Epithelial cell of esophagus (primary cell): ENCODE results near the gene AMMECR1L.
"Not testable (repeated sequence)": the region's sequence is repeated elsewhere in the genome, so short reads cannot be mapped to it uniquely, and the experiment has no call there.

Experiments used
- DNase-seq: peaks from one replicate; pipeline ENCODE4 v3.0.0; 2010; ENCODE audit warnings: low read depth
- H3K4me3 ChIP-seq: 2 replicates; pipeline ENCODE4 v1.5.1; 2011; ENCODE audit warnings: mild to moderate bottlenecking, low read length, control low read depth
- CTCF ChIP-seq: IDR thresholded peaks from 2 replicates; pipeline ENCODE4 v1.5.1; 2011; ENCODE audit warnings: low read depth, mild to moderate bottlenecking, low read length, control low read depth, inconsistent platforms; ENCODE audit not compliant: insufficient read depth; ENCODE audit errors: missing control alignments

The AMMECR1L gene

GRCh38 chr2:127911737-127912136, 26.0 kb upstream of the AMMECR1L start:
- H3K4me3 ChIP-seq = no peak overlapping the region
- no peak for TF ChIP-seq CTCF
- no peak for DNase-seq

GRCh38 chr2:127910415-127910814, 24.7 kb upstream of the AMMECR1L start:
- H3K4me3 ChIP-seq = no peak overlapping the region
- no peak for TF ChIP-seq CTCF
- DNase-seq = no peak

GRCh38 chr2:127909019-127909418, 23.3 kb upstream of the AMMECR1L start:
- no peak overlapping the region for H3K4me3 ChIP-seq
- DNase-seq = no peak
- no peak for TF ChIP-seq CTCF

GRCh38 chr2:127907733-127908400, 22.1 kb upstream of the AMMECR1L start:
- not testable (repeated sequence) for DNase-seq, H3K4me3 ChIP-seq

- TF ChIP-seq CTCF = no peak
- H3K4me3 ChIP-seq = no peak overlapping the region
- no peak for DNase-seq
These were observed 20.6 kb upstream of the AMMECR1L start for GRCh38 chr2:127906206-127906926.

- DNase-seq = no peak
- TF ChIP-seq CTCF = no peak
These were observed 15.7 kb upstream of the AMMECR1L start for GRCh38 chr2:127901339-127902056.

GRCh38 chr2:127897531-127898211, 11.9 kb upstream of the AMMECR1L start:
- no peak for DNase-seq
- H3K4me3 ChIP-seq = no peak overlapping the region
- TF ChIP-seq CTCF = no peak

More at GRCh38 chr2:127901339-127902056, 15.7 kb upstream of the AMMECR1L start:
- H3K4me3 ChIP-seq = no peak overlapping the region
